Osteocyte (in vitro differentiated cells): ENCODE measurements around the gene MEF2C. TPM values are rescaled to one million over a fixed set of nuclear protein-coding genes. Genes with fewer than 3 reads are reported as not detected.

Experiments
- DNase-seq: peaks from one replicate; pipeline ENCODE4 v3.0.0; 2021; ENCODE audit warnings: mixed read lengths; ENCODE audit not compliant: unreplicated experiment; ENCODE audit errors: extremely low spot score
- H3K27ac Mint-ChIP-seq: one replicate; pipeline ENCODE4 v1.8.0; 2021; ENCODE audit warnings: mild to moderate bottlenecking, mixed read lengths; ENCODE audit not compliant: unreplicated experiment
- H3K27me3 Mint-ChIP-seq: one replicate; pipeline ENCODE4 v1.8.0; 2021; ENCODE audit warnings: mixed read lengths; ENCODE audit not compliant: unreplicated experiment
- H3K36me3 Mint-ChIP-seq: one replicate; pipeline ENCODE4 v1.8.0; 2021; ENCODE audit warnings: mixed read lengths; ENCODE audit not compliant: unreplicated experiment
- H3K4me1 Mint-ChIP-seq: one replicate; pipeline ENCODE4 v1.8.0; 2021; ENCODE audit warnings: mixed read lengths; ENCODE audit not compliant: unreplicated experiment
- H3K4me3 Mint-ChIP-seq: one replicate; pipeline ENCODE4 v1.8.0; 2021; ENCODE audit warnings: mild to moderate bottlenecking, moderate library complexity, mixed read lengths; ENCODE audit not compliant: unreplicated experiment
- H3K9me3 Mint-ChIP-seq: one replicate; pipeline ENCODE4 v1.8.0; 2021; ENCODE audit warnings: mixed read lengths; ENCODE audit not compliant: unreplicated experiment
- total RNA-seq: library from RNA; stranded (reverse); gene quantifications from 2 replicates; pipeline ENCODE4 v1.2.1, GENCODE V29; 2021
- TF ChIP-seq, protein P1 (sequence below): fragments of 200-600 bp; sonication (generic); IDR thresholded peaks from 2 replicates; pipeline ENCODE4 v1.5.0; 2021; ENCODE audit warnings: antibody characterized with exemption, mild to moderate bottlenecking, moderate library complexity

MEF2C gene
- total RNA-seq, 1 donor from 2014 or later = 9.4 TPM

DNA sequence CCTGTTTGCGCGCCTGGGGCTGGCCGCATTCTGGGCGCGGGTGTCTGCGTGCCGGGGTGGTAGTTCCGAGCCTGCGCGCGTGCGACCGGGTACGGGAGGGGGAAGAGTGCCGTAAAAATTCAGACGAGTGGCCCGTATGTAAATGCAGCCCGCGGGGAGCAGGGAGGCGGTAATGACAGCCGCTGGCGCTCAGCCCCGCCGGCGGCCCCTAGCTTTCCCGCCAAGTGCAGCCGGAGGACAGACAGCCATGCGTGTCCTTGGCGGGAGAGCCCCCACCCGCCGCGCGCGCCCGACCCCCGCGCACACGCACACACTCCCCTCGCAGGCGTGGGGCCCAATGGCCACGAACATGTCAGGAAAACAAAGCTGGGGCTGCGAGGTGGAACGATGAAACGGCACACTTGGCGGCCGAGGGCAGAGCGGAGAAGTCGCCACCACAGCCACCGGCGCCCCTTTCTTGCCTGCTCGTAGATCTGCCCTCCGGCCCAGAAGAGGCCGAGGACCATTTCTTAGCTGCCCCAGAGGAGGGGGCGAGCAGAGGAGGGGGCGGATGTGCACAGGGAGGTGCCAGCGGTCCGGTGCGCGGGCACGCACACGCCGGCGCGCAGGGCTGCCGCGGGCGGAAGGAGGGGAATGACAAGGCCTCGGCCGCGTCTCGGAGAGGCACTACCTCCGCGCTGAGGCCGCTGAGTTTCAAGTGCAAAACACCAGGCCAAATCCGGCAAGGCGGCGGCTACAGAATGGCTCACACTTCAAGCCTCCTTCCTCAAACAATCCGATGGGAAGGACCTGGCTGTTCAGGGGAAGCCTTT lies 208.4 kb downstream of the MEF2C start:
- no peak overlapping the region for H3K27ac Mint-ChIP-seq
- H3K36me3 Mint-ChIP-seq = no peaks in the 10 kb centered on the region
- H3K27me3 Mint-ChIP-seq = peaks cover 91% of the 10 kb centered on the region
- no peak for DNase-seq
- no peaks in the 10 kb centered on the region for H3K9me3 Mint-ChIP-seq
- H3K4me3 Mint-ChIP-seq = peak overlapping the region; percentile 66
- H3K4me1 Mint-ChIP-seq = peaks cover 20% of the 10 kb centered on the region
- TF ChIP-seq, protein P1, sequence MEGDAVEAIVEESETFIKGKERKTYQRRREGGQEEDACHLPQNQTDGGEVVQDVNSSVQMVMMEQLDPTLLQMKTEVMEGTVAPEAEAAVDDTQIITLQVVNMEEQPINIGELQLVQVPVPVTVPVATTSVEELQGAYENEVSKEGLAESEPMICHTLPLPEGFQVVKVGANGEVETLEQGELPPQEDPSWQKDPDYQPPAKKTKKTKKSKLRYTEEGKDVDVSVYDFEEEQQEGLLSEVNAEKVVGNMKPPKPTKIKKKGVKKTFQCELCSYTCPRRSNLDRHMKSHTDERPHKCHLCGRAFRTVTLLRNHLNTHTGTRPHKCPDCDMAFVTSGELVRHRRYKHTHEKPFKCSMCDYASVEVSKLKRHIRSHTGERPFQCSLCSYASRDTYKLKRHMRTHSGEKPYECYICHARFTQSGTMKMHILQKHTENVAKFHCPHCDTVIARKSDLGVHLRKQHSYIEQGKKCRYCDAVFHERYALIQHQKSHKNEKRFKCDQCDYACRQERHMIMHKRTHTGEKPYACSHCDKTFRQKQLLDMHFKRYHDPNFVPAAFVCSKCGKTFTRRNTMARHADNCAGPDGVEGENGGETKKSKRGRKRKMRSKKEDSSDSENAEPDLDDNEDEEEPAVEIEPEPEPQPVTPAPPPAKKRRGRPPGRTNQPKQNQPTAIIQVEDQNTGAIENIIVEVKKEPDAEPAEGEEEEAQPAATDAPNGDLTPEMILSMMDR = no peak

DNA sequence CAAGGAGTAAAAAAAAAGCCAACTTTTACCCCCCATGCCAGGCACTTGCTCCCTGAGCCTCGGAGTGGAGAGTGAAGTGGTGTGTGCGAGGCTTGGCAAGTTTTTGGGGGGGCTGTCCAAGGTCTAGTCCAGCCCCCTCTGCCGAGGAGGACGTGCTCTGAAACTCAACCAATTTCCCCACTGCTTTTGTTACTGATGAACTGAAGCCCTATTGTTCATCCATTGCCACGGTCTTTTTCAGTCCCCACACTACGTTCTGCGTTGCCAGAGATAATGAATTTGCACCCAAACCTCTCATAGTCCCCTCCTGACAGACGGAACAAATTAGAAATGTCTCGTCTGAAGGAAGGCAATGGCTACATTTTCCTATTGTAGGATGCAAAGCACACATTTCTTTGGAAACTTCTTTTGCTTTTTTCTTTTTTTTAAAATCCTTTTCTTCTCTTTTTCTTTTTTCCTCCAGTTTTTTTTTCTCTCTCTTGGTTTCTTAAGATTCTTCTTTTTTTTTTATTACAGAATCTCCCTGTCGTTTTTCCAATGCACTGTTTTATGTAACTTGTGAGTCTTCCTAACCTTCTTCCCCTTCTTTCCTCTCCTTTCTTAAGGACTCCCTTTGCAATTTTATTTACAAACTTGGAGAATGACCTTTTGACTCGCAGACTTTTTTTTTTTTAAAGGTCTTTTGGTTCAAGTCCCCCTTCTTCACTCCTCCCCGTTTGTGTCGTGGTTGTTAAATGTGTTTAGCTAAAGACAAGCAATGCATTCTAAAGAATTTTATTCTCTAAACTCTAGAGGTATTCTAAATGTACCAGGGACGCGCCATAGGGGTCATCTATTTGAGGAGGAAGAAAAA lies 209.5 kb downstream of the MEF2C start:
- no peaks in the 10 kb centered on the region for H3K36me3 Mint-ChIP-seq
- DNase-seq = no peak
- H3K9me3 Mint-ChIP-seq = no peaks in the 10 kb centered on the region
- peak overlapping the region; percentile 57 for H3K4me3 Mint-ChIP-seq
- peaks cover 91% of the 10 kb centered on the region for H3K27me3 Mint-ChIP-seq
- H3K27ac Mint-ChIP-seq = no peak overlapping the region
- peaks cover 20% of the 10 kb centered on the region for H3K4me1 Mint-ChIP-seq
- TF ChIP-seq, protein P1 = no peak

DNA sequence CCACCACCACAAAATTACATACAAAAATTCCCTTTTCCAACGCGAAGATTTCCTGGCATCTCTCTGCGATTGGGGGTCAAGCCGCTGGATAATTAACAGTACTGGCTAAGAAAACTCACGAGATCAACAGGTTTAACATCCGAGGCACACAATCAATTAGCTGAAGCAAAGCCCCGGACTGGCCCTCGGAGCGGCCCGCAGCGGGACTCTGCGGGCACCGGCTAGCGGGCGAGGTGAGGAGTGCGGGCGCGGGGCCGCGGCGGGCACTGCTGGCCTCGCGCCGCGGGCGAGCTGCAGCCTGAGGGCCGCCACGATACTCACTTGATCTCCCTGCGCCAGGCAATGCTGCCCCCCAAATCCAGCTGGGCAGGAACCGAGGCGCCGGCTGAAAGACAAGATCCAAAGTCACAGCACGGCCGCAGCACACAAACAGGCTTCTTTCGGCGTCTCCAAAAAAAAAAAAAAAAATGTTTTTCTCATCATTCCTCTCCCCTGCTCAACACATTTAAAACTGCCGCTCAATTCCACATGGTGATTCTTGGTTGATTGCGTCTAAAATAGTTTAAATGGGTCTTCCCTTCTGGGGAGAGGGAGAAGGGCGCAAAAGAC lies 210.2 kb downstream of the MEF2C start:
- no peaks in the 10 kb centered on the region for H3K36me3 Mint-ChIP-seq
- H3K4me1 Mint-ChIP-seq = peaks cover 22% of the 10 kb centered on the region
- DNase-seq = no peak
- no peaks in the 10 kb centered on the region for H3K9me3 Mint-ChIP-seq
- H3K4me3 Mint-ChIP-seq = no peak overlapping the region
- H3K27me3 Mint-ChIP-seq = peaks cover 92% of the 10 kb centered on the region
- TF ChIP-seq, protein P1 = no peak
- no peak overlapping the region for H3K27ac Mint-ChIP-seq

DNA sequence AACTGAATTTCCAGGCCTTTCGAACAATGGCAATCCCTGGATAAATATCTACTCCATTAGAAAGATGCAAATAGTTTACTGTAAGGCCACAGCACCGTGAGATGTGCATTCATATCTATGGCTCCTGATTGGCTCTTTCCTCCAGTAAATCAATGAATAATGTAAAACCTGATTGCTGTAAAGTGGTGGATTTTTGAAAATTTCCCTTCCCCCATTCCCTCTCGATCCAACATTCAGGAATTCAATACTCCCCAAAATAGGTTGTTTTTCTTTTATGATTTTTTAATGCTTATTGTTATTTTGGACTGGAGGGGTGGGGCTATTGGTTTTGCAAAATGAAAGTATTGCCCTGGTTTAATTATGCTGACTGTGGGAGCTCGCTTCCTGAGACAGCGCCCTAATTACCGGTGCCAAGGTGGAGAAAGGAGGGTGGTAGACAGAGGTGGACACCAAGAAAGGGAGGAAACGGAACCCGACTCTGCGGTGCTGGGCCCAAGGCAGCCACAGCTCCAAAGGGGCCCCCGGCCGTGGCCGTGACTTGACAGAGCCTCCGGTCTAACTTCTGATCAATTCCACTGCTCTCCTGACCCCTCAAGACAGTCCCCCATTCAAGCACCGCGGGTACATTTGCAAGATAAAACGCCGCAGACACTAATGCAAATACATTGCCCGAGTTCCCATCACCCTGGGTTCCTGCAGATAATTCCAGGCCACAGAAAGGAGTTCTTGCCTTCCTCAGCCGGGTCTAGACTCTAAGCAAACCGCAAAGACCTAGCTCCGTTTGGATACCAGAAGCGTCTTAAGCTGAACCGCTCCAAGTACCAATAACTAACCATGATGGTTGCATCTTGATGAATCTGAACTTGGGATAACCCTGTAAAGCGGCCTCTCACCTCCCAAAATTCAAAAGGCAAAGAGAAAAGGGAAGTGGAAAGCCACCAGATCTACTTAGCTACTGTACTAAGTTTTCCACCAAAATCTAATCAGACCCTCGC lies 211.2 kb downstream of the MEF2C start:
- H3K27ac Mint-ChIP-seq = no peak overlapping the region
- no peaks in the 10 kb centered on the region for H3K9me3 Mint-ChIP-seq
- no peaks in the 10 kb centered on the region for H3K36me3 Mint-ChIP-seq
- no peak for DNase-seq
- H3K27me3 Mint-ChIP-seq = peaks cover 93% of the 10 kb centered on the region
- peaks cover 32% of the 10 kb centered on the region for H3K4me1 Mint-ChIP-seq
- H3K4me3 Mint-ChIP-seq = no peak overlapping the region
- TF ChIP-seq, protein P1 = no peak
